ENCODE measurements around the gene SIRPA.

- no peak for TF ChIP-seq YY1 (IDR thresholded peaks at IDR 0.05; ENCODE audit: low read depth)
- no peak for TF ChIP-seq MAX (IDR thresholded peaks at IDR 0.05)
- TF ChIP-seq CEBPB (IDR thresholded peaks at IDR 0.05), result no peak
- TF ChIP-seq TAF1 (IDR thresholded peaks at IDR 0.05; ENCODE audit: low read depth), result no peak
Observed at GRCh38 chr20:1879369-1879768, 15.8 kb upstream of the SIRPA start.
